HepG2 (cell line): Measurements from ENCODE around the gene ENPP7. TPM values are rescaled to one million over a fixed set of nuclear protein-coding genes. Genes with fewer than 3 reads are reported as not detected.

Experiments used
- GABPA ChIP-seq, 2 experiments: IDR thresholded peaks; 2 replicates each; pipeline ENCODE4 v1.6.1; 2011 to 2016; ENCODE audit warnings: low read depth in 2 of 2, low read length in 1 of 2, missing biosample characterization in 1 of 2, missing genetic modification characterization in 1 of 2
- KDM5A ChIP-seq: fragments of 200-600 bp; sonication (generic); IDR thresholded peaks from 2 replicates; pipeline ENCODE4 v1.7.0; 2018; ENCODE audit warnings: antibody characterized with exemption, mild to moderate bottlenecking, low read length, borderline replicate concordance
- MAF1 ChIP-seq: sonication (generic); formaldehyde crosslinking; IDR thresholded peaks from 2 replicates; pipeline ENCODE4 v1.5.0; 2020; ENCODE audit warnings: missing genetic modification reagents, borderline replicate concordance
- MED13 ChIP-seq: sonication (generic); formaldehyde crosslinking; IDR thresholded peaks from 2 replicates; pipeline ENCODE4 v1.5.0; 2020; ENCODE audit warnings: missing genetic modification reagents
- MEF2D ChIP-seq: sonication (generic); formaldehyde crosslinking; IDR thresholded peaks from 2 replicates; pipeline ENCODE4 v1.5.1; 2020; ENCODE audit warnings: mild to moderate bottlenecking, missing genetic modification reagents
- NR3C1 ChIP-seq: sonication (generic); formaldehyde crosslinking; IDR thresholded peaks from 2 replicates; pipeline ENCODE4 v1.4.0; 2020; ENCODE audit warnings: missing genetic modification reagents
- PHF5A ChIP-seq: IDR thresholded peaks from one replicate; pipeline ENCODE4 v1.6.1; 2018; ENCODE audit warnings: low read depth, missing genetic modification reagents; ENCODE audit not compliant: unreplicated experiment
- REPIN1 ChIP-seq: sonication (generic); formaldehyde crosslinking; IDR thresholded peaks from 2 replicates; pipeline ENCODE4 v1.8.0; 2022; ENCODE audit warnings: missing genetic modification reagents, low read depth, mild to moderate bottlenecking, borderline replicate concordance
- ZBTB7B ChIP-seq: sonication (generic); formaldehyde crosslinking; IDR thresholded peaks from 2 replicates; pipeline ENCODE4 v1.4.0; 2020; ENCODE audit warnings: missing genetic modification reagents
- ZNF556 ChIP-seq: sonication (generic); formaldehyde crosslinking; IDR thresholded peaks from 2 replicates; pipeline ENCODE4 v1.4.0; 2020; ENCODE audit warnings: mild to moderate bottlenecking, missing genetic modification reagents, borderline replicate concordance
- polyA plus RNA-seq, 8 experiments: library from polyadenylated mRNA; depleted of rRNA in 3 of 8; stranded (reverse) in 7 of 8; unstranded in 1 of 8; fragments of >200 nt; fragmentation: Illumina TruSeq in 4 of 8; extraction: Trizol in 4 of 8; gene quantifications; 2 replicates each; pipeline versions ENCODE4 v1.2.1 to v1.2.3, GENCODE V29; 2011 to 2016; ENCODE audit warnings: low read depth in 4 of 8, missing spikeins in 1 of 8, mixed read lengths in 1 of 8; ENCODE audit not compliant: insufficient read depth in 1 of 8
- total RNA-seq, 5 experiments: library from RNA; depleted of rRNA; stranded (reverse); fragments of >200 nt; fragmentation: Illumina TruSeq; extraction: Trizol; gene quantifications; 2 replicates each; pipeline ENCODE4 v1.2.3, GENCODE V29; 2016; ENCODE audit warnings: low read depth in 1 of 5
- TF ChIP-seq, protein P1 (sequence below): sonication (generic); formaldehyde crosslinking; IDR thresholded peaks from 2 replicates; pipeline ENCODE4 v1.5.0; 2020; ENCODE audit warnings: mild to moderate bottlenecking, missing genetic modification reagents, borderline replicate concordance
- TF ChIP-seq, protein P2 (sequence below): IDR thresholded peaks from 2 replicates; pipeline ENCODE4 v1.6.1; 2016; ENCODE audit warnings: mild to moderate bottlenecking, missing biosample characterization, missing genetic modification reagents
- TF ChIP-seq, protein P3 (sequence below): sonication (generic); formaldehyde crosslinking; IDR thresholded peaks from 2 replicates; pipeline ENCODE4 v1.4.0; 2020; ENCODE audit warnings: mild to moderate bottlenecking, missing genetic modification reagents
- TF ChIP-seq, protein P4 (sequence below): sonication (generic); formaldehyde crosslinking; IDR thresholded peaks from 2 replicates; pipeline ENCODE4 v1.4.0; 2020; ENCODE audit warnings: missing genetic modification reagents
- TF ChIP-seq, protein P5 (sequence below): sonication (generic); formaldehyde crosslinking; IDR thresholded peaks from 2 replicates; pipeline ENCODE4 v1.8.0; 2022; ENCODE audit warnings: missing genetic modification reagents, mild to moderate bottlenecking, borderline replicate concordance
- TF ChIP-seq, protein P6 (sequence below): sonication (generic); formaldehyde crosslinking; IDR thresholded peaks from 2 replicates; pipeline ENCODE4 v1.9.0; 2022; ENCODE audit warnings: low read depth, missing genetic modification reagents
- TF ChIP-seq, protein P7 (sequence below): sonication (generic); formaldehyde crosslinking; IDR thresholded peaks from 2 replicates; pipeline ENCODE4 v1.4.0; 2020; ENCODE audit warnings: mild to moderate bottlenecking, missing genetic modification reagents, borderline replicate concordance

The ENPP7 gene
- total and polyA plus RNA-seq, 2 of the 13 experiments (the other 11 are each of a cell fraction or from before 2014, with no cell fraction given), result 1.1 to 2.2 TPM

DNA sequence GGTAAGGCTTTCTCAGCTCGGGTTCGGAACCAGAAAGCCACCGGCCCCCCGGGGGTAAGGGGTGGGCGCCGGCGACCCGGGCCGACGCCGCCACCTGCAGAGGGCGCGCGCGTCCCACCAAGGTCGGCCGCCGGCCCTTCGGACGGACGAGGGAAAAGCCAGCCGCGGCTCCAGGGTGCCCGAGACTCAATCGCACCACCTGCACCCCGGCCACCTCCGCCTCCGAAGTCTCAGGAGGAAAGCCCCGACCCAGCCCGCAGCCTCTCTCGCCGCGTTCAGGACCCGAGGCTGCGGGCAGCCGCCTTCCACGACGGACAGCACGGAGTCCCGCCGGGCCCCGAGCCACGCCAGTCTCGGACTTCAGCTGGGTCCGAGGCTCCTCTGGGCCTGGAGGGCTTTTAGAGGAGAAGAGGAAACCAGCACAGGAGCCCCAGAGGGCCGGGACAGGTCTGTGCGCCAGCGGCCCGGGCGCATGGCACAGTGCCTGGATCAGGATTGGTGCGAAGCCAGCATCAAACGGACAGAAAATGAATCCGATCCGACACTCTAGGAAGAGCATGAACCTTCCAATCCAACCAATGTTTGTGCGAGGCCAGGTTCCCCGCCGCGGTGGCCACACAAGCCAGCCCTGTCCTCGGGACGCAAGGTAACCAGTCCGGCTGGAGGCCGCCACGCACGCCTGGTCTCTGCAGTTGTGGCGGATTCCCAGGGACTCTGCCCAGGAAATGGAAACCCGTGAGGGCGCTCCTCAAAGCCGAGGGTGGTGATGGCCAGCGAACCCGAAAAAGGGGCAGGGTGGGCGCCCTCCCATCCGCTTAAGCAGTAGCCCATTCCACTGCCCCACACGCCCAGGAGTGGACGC lies 59.4 kb downstream of the ENPP7 start (continued):
- TF ChIP-seq, protein P1, sequence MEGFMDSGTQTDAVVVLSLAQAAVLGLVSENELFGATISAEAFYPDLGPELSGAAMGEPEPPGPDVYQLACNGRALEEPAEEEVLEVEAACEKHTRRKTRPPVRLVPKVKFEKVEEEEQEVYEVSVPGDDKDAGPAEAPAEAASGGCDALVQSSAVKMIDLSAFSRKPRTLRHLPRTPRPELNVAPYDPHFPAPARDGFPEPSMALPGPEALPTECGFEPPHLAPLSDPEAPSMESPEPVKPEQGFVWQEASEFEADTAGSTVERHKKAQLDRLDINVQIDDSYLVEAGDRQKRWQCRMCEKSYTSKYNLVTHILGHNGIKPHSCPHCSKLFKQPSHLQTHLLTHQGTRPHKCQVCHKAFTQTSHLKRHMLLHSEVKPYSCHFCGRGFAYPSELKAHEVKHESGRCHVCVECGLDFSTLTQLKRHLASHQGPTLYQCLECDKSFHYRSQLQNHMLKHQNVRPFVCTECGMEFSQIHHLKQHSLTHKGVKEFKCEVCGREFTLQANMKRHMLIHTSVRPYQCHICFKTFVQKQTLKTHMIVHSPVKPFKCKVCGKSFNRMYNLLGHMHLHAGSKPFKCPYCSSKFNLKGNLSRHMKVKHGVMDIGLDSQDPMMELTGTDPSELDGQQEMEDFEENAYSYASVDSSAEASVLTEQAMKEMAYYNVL (CRISPR knock-in tag), result peak; percentile 52
- TF ChIP-seq NR3C1 (CRISPR knock-in tag), result no peak
- no peak for TF ChIP-seq KDM5A
- TF ChIP-seq ZNF556 (CRISPR knock-in tag), result no peak
- TF ChIP-seq MEF2D, result no peak
- TF ChIP-seq, protein P2, sequence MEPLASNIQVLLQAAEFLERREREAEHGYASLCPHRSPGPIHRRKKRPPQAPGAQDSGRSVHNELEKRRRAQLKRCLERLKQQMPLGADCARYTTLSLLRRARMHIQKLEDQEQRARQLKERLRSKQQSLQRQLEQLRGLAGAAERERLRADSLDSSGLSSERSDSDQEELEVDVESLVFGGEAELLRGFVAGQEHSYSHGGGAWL, result peak; percentile 34; the same call in 1 of the 2 replicates
- TF ChIP-seq REPIN1 (CRISPR knock-in tag), result peak; percentile 39; the same call in 1 of the 2 replicates
- no peak for TF ChIP-seq GABPA (IDR thresholded peaks at IDR 0.05; ENCODE audit: low read depth, low read length)
- no peak for TF ChIP-seq GABPA (CRISPR knock-in tag; IDR thresholded peaks at IDR 0.05; ENCODE audit: low read depth)
- TF ChIP-seq, protein P3, sequence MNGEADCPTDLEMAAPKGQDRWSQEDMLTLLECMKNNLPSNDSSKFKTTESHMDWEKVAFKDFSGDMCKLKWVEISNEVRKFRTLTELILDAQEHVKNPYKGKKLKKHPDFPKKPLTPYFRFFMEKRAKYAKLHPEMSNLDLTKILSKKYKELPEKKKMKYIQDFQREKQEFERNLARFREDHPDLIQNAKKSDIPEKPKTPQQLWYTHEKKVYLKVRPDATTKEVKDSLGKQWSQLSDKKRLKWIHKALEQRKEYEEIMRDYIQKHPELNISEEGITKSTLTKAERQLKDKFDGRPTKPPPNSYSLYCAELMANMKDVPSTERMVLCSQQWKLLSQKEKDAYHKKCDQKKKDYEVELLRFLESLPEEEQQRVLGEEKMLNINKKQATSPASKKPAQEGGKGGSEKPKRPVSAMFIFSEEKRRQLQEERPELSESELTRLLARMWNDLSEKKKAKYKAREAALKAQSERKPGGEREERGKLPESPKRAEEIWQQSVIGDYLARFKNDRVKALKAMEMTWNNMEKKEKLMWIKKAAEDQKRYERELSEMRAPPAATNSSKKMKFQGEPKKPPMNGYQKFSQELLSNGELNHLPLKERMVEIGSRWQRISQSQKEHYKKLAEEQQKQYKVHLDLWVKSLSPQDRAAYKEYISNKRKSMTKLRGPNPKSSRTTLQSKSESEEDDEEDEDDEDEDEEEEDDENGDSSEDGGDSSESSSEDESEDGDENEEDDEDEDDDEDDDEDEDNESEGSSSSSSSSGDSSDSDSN (CRISPR knock-in tag), result peak; percentile 72; the same call in 1 of the 2 replicates
- 0 out of 2 replicates have a peak, but pooled peaks have one; percentile 69 for TF ChIP-seq MAF1
- TF ChIP-seq PHF5A (CRISPR knock-in tag), result no peak
- TF ChIP-seq MED13, result peak; percentile 66
- TF ChIP-seq, protein P4, sequence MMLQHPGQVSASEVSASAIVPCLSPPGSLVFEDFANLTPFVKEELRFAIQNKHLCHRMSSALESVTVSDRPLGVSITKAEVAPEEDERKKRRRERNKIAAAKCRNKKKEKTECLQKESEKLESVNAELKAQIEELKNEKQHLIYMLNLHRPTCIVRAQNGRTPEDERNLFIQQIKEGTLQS (CRISPR knock-in tag), result 0 out of 2 replicates have a peak, but pooled peaks have one; percentile 9
- TF ChIP-seq, protein P5, sequence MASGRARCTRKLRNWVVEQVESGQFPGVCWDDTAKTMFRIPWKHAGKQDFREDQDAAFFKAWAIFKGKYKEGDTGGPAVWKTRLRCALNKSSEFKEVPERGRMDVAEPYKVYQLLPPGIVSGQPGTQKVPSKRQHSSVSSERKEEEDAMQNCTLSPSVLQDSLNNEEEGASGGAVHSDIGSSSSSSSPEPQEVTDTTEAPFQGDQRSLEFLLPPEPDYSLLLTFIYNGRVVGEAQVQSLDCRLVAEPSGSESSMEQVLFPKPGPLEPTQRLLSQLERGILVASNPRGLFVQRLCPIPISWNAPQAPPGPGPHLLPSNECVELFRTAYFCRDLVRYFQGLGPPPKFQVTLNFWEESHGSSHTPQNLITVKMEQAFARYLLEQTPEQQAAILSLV (CRISPR knock-in tag), result 0 out of 2 replicates have a peak, but pooled peaks have one; percentile 43
- TF ChIP-seq, protein P6, sequence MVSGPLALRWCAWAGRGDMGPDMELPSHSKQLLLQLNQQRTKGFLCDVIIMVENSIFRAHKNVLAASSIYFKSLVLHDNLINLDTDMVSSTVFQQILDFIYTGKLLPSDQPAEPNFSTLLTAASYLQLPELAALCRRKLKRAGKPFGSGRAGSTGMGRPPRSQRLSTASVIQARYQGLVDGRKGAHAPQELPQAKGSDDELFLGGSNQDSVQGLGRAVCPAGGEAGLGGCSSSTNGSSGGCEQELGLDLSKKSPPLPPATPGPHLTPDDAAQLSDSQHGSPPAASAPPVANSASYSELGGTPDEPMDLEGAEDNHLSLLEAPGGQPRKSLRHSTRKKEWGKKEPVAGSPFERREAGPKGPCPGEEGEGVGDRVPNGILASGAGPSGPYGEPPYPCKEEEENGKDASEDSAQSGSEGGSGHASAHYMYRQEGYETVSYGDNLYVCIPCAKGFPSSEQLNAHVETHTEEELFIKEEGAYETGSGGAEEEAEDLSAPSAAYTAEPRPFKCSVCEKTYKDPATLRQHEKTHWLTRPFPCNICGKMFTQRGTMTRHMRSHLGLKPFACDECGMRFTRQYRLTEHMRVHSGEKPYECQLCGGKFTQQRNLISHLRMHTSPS (CRISPR knock-in tag), result 0 out of 2 replicates have a peak, but pooled peaks have one; percentile 16
- TF ChIP-seq ZBTB7B (CRISPR knock-in tag), result peak; percentile 91
- TF ChIP-seq, protein P7, sequence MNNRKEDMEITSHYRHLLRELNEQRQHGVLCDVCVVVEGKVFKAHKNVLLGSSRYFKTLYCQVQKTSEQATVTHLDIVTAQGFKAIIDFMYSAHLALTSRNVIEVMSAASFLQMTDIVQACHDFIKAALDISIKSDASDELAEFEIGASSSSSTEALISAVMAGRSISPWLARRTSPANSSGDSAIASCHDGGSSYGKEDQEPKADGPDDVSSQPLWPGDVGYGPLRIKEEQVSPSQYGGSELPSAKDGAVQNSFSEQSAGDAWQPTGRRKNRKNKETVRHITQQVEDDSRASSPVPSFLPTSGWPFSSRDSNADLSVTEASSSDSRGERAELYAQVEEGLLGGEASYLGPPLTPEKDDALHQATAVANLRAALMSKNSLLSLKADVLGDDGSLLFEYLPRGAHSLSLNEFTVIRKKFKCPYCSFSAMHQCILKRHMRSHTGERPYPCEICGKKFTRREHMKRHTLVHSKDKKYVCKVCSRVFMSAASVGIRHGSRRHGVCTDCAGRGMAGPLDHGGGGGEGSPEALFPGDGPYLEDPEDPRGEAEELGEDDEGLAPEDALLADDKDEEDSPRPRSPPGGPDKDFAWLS (CRISPR knock-in tag), result no peak
